Fibroblast of upper back skin (primary cell): ENCODE measurements around the gene ANKRD11.
A peak's percentile ranks its signal among the peaks of the same experiment; 100 is the strongest.
"Not testable (repeated sequence)": the region's sequence is repeated elsewhere in the genome, so short reads cannot be mapped to it uniquely, and the experiment has no call there.

Source experiments
- DNase-seq: peaks from one replicate; pipeline ENCODE4 v3.0.0-alpha.2; 2013

The ANKRD11 gene

DNA sequence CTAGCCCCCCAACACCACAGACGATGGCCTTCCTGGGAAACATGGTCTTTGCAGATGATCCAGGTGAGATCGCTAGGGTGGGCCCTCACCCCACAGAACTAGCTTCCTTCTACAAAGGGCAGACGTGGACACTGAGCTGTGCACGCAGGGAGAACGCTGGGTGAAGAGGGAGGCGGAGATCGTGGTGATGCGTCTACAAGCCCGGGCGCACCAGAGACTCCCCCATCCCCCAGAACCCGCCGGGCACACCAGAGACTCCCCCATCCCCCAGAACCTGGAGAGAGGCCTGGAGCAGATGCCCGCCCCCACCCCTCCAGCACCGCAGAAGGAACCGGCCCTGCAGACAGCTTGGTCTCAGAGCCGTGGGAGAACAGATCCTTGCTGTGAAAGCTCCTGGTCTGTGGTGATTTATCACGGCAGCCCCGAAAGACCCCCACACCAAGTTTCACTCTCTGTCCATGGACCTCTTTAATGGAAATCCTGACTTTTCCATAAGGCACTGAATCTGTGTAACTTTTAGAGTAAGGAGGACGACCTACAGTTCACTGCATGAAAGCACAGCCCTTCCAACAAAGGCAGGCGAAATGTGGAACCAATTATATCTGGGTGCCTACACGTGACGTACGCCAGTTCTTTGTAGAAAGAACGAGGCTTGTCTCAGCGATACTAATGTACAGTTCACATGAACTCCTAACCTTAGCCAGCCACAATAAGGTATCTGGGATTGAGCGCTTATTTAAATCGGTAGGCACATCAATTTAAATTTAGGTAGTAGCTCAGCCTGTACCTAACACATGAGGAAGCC lies 88.5 kb downstream of the ANKRD11 start:
- peak; percentile 82 for DNase-seq

DNA sequence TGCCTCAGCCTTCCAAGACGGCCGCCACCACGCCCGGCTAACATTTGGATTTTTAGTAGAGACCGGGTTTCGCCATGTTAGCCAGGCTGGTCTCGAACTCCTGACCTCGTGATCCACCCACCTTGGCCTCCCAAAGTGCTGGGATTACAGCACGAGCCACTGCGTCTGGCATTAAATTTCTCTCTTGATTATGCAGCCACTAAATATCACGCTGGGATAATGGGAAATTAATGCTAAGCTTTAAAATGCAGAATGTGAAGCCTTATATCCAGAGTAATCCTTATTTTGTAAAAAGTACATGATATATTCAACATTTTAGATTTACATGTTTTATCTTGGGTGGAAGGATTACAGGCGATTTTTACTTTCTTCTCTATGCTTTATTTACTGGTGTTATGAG lies 89.2 kb downstream of the ANKRD11 start:
- DNase-seq = no peak

DNA sequence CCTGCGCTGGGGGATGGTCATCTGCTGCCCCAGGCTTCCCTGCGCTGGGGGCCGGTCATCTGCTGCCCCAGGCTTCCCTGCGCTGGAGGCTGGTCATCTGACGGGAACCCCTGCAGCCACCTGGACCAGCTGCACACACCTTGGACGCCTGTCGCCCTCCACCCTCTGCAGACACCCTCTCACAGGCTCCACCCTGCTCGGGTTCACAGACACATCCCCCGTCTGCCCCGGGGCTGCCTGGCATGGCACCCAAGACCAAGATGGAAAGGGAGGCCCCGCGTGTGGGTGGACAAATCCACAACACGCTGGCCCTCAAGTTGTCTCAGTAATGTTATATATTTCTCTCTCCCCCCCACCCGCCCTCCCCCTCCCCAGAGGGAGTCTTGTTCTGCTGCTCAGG lies 89.6 kb downstream of the ANKRD11 start:
- no peak for DNase-seq

GRCh38 chr16:89398924-89399323 lies 91.4 kb downstream of the ANKRD11 start:
- no peak for DNase-seq

GRCh38 chr16:89397331-89397861 lies 93.0 kb downstream of the ANKRD11 start:
- DNase-seq = no peak

GRCh38 chr16:89396156-89396555 lies 94.2 kb downstream of the ANKRD11 start:
- no peak for DNase-seq

- DNase-seq = peak; percentile 97
Observed at GRCh38 chr16:89395150-89396142, 94.9 kb downstream of the ANKRD11 start.

DNA sequence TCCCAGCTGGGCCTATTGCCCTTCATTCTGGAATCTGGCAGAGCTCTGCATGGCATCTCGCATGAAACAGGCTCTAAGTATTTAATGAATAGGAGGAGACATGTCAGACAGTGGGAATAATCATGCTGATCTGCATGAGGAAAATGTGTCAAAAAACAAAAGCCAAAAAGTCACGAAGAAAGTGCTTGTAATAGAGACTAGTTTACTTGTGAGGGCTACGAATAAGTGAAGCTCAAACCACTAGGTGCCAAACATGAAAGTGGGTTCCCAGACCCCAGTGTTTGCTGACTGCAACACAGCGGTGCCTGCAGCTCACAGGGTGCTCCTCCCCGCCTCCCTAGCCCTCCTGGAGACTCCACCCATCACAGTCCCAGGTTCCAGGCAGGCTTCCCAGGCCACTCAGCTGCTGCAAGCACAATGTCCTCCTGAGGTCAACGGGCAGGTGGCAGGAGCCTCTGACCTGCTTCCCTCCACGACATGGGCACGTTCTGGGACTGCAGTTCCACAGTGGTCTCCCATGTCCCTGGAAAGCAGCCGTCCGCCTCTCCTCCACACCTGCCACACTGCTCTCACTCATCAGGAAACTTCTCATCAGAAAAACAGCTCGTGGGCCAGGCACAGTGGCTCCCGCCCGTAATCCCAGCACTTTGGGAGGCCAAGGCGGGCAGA lies 96.5 kb downstream of the ANKRD11 start:
- no peak for DNase-seq

GRCh38 chr16:89392881-89393737 lies 97.3 kb downstream of the ANKRD11 start:
- no peak for DNase-seq

GRCh38 chr16:89390224-89390583 lies 100.2 kb downstream of the ANKRD11 start:
- not testable (repeated sequence) for DNase-seq

DNA sequence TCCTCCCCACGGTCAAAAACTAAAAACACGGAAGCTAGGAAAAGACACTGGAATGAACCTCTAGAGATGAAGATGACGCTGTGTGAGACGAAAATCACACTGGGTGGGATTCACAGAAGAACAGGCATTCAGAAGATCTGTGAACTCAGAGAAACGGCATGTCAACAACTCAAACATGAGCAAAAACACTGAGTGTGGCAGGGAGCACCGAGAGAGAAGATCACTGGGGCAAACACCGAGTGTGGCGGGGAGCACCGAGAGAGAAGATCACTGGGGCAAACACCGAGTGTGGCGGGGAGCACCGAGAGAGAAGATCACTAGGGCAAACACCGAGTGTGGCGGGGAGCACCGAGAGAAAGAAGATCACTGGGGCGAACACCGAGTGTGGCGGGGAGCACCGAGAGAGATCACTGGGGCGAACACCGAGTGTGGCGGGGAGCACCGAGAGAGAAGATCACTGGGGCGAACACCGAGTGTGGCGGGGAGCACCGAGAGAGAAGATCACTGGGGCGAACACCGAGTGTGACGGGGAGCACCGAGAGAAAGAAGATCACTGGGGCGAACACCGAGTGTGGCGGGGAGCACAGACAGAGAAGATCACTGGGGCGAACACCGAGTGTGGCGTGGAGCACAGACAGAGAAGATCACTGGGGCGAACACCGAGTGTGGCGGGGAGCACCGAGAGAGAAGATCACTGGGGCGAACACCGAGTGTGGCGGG lies 100.7 kb downstream of the ANKRD11 start:
- DNase-seq = not testable (repeated sequence)

- DNase-seq = no peak
Observed at GRCh38 chr16:89388536-89388935, 101.8 kb downstream of the ANKRD11 start.

DNA sequence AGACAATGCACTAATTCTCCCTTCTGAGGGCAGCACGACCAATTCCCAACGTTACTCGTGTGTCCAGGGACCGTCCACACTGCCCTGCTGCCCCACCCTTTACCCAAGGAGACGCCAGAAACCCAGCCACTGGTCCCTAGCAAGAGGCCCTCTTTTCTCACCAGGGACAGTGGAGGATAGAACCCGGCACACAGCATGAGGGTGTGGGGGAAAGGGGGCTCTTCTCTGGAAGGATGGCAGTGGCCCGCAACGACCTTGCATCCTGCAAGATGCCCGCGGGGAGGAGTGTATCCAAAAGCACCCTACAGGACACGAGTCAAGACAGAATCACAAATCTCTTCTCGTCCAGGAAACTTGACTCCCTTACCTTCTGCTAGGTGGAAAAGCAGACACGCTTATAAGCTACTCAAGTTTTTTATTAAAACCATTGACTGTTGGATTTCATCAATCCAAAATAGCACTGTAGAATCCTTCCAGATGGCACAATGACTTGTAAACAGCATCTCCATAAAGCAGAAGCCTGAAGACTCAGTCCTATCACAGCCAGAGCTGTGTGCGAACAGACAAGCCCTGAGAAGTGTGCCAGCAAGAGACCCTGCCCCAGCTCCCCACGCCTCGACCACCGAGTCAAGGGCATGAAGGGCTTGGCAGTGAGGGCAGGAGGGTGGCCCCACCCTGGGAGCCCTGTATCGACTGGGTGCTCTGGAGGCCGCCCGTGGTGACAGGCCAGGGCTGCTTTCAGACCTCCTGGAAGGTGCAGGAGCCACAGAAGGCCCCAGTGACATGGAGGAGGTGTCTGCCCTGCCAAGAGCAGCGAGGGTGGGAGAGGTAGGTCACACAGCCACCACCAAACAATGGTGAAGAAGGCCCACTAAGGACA lies 103.8 kb downstream of the ANKRD11 start:
- DNase-seq = no peak

DNA sequence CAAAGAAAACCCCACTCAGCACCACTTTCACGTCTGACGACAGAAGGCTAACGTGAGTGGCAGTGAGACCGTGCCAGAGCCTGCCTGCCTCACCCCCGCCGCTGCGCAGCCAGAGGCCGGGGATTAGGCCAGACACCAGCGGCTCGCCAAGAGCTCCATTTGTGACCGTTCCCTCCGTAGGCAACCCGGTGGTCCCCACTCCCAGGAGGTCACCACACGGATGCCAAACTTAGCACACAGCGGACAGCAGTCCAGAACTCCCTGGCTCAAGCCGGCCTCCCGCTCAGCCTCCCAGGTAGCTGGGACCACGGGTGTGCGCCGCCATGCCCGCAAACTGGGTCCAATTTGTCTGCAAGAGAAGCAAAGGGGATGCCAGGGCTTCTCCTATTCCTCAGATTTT lies 104.6 kb downstream of the ANKRD11 start:
- no peak for DNase-seq

- no peak for DNase-seq
Observed at GRCh38 chr16:89384282-89384681, 106.1 kb downstream of the ANKRD11 start.

GRCh38 chr16:89383095-89384003 lies 107.0 kb downstream of the ANKRD11 start:
- no peak for DNase-seq

DNA sequence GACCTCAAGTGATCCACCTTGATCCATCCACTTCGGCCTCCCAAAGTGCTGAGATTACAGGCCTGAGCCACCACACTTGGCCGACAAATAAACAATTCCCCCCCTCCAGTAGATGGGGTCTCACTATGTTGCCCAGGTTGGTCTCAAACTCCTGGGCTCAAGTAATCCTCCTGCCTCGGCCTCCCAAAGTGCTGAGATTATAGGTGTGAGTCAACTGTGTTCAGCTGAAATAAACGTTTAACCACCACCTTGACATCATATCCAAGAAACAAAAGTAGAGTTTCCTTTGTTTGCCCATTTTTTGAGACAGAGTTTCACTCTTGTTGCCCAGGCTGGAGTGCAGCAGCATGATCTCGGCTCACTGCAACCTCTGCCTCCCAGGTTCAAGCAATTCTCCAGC lies 107.8 kb downstream of the ANKRD11 start:
- not testable (repeated sequence) for DNase-seq

GRCh38 chr16:89381788-89382187 lies 108.6 kb downstream of the ANKRD11 start:
- DNase-seq = no peak

- no peak for DNase-seq
Observed at GRCh38 chr16:89380681-89381080, 109.7 kb downstream of the ANKRD11 start.
